Neutrophil (primary cell): ENCODE measurements around the gene SMAD6.

Experiments used
- H3K27ac ChIP-seq: fragments of 200-600 bp; sonication (generic); 2 replicates; pipeline ENCODE4 v1.5.1; 2016; ENCODE audit warnings: mild to moderate bottlenecking, moderate library complexity
- H3K27me3 ChIP-seq: fragments of 200-600 bp; sonication (generic); 2 replicates; pipeline ENCODE4 v1.6.0; 2016; ENCODE audit warnings: mild to moderate bottlenecking
- H3K36me3 ChIP-seq: fragments of 200-600 bp; sonication (generic); 2 replicates; pipeline ENCODE4 v1.5.1; 2017
- H3K4me1 ChIP-seq, 2 experiments: fragments of 200-600 bp in 1 of 2; sonication (generic) in 1 of 2; 1 replicate in 1 of 2; 2 replicates in 1 of 2; pipeline versions ENCODE4 v1.5.1 to v1.6.1; 2013 to 2016; ENCODE audit warnings: low read depth in 1 of 2, low read length in 1 of 2, mild to moderate bottlenecking in 1 of 2, moderate library complexity in 1 of 2; ENCODE audit not compliant: control insufficient read depth in 1 of 2, insufficient read depth in 1 of 2
- H3K4me3 ChIP-seq, 2 experiments: fragments of 200-600 bp in 1 of 2; sonication (generic) in 1 of 2; 1 replicate in 1 of 2; 2 replicates in 1 of 2; pipeline ENCODE4 v1.5.1; 2013 to 2016; ENCODE audit warnings: low read depth in 1 of 2, low read length in 1 of 2, mild to moderate bottlenecking in 1 of 2, moderate library complexity in 1 of 2
- H3K9me3 ChIP-seq: fragments of 200-600 bp; sonication (generic); 2 replicates; pipeline ENCODE4 v1.5.1; 2016
- TF ChIP-seq, protein P1 (sequence below): fragments of 200-600 bp; sonication (generic); IDR thresholded peaks from 2 replicates; pipeline ENCODE4 v1.5.1; 2016; ENCODE audit warnings: antibody characterized with exemption

The SMAD6 gene

DNA sequence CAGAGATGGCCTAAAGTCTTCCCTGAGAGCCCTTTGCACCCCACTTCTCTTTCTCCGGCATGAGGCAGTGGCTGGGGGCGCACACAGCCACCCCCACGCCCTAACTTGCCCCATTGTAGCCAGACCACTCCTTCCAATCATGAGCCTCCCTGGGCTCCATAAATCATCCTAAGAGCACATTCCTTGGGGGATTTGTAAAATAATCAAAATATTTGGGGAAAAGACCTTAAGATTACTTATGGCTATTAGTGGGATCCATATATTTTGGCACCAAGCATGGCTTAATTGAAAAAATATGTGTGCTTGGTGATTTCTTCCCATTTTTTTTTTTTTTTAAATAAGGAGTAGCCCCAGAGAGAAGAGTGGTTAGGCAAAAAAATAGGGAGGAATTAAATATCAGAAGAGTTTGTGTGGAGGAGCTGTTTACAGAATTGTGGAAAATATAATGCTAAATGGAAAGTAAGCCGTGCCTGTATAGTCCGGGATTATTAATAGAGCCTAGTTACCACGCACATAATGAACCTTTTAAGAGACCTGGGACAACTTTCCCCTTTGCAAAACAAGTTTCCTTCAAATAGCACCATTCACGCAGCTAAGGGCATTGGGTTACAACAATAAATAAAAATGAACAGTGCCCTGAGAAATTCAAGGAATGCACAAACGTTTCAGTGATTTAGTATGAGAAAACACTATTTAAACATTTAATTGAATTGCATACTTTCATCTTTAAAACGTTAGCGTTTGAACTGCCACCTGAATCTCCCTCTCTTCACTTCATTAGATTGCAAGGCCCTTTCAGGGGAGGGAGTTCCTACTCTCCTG, 46.1 kb downstream of the SMAD6 start:
- Histone ChIP-seq H3K27ac (no peak overlapping the region), H3K27me3 (no peaks in the 10 kb centered on the region), H3K9me3 (no peaks in the 10 kb centered on the region), H3K4me3 (no peak overlapping the region), H3K36me3 (no peaks in the 10 kb centered on the region), H3K4me1 (no peaks in the 10 kb centered on the region)
- TF ChIP-seq, protein P1, sequence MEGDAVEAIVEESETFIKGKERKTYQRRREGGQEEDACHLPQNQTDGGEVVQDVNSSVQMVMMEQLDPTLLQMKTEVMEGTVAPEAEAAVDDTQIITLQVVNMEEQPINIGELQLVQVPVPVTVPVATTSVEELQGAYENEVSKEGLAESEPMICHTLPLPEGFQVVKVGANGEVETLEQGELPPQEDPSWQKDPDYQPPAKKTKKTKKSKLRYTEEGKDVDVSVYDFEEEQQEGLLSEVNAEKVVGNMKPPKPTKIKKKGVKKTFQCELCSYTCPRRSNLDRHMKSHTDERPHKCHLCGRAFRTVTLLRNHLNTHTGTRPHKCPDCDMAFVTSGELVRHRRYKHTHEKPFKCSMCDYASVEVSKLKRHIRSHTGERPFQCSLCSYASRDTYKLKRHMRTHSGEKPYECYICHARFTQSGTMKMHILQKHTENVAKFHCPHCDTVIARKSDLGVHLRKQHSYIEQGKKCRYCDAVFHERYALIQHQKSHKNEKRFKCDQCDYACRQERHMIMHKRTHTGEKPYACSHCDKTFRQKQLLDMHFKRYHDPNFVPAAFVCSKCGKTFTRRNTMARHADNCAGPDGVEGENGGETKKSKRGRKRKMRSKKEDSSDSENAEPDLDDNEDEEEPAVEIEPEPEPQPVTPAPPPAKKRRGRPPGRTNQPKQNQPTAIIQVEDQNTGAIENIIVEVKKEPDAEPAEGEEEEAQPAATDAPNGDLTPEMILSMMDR = no peak

DNA sequence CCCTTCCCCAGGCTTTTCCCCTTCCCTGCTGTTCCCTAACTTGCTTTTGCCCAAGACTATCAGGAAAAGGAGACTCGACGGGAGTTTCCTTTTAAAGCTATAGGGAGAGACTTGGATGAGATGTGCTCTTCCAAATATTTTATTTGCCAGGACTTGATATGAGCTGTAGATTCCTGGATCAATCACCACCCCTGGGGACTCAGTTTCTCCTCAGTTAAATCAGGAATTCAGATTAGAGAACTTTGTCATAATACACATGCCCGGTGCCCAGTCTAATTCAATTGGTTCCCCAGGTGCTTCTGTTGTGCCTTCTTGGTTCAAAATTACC, 46.6 kb downstream of the SMAD6 start:
- H3K27ac ChIP-seq = no peak overlapping the region

DNA sequence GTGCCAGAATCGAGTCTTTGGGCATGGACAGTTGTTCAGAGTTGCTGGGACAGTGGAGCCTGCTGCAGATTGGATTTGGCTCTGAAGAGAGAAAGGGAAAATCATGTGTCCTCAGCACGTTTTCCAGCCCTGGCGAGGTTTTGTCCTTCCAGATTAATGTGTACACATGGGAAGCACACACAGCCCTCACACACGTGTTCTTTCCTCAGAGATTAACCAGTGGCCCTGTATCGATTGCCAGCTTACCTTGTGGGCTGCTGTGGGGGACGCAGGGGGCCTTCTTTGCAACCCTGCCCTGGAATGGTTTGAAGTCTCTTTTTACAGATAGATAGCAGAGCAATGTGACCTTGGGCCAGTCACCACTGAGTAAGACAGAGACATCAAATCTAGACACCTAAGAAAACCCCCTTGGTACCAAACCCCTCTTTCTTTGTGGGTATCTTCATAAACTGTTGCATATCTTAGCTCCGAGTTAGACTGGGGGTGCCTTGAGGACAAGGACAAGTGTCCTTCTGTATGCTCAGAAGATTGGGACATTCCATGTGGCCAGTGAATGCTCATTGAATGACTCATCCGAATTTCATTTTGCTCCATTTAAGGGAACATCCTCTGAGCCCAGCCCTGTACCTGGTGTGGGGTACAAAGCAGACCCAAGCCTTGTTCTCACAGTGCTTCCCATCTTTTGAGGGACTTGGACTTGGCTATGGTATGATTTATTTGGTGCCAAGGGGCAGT, 48.0 kb downstream of the SMAD6 start:
- Histone ChIP-seq H3K36me3 (no peaks in the 10 kb centered on the region), H3K4me3 (no peak overlapping the region), H3K4me1 (no peaks in the 10 kb centered on the region), H3K27ac (no peak overlapping the region), H3K27me3 (no peaks in the 10 kb centered on the region), H3K9me3 (no peaks in the 10 kb centered on the region)
- TF ChIP-seq, protein P1 = no peak

More for the DNA sequence above, 46.6 kb downstream of the SMAD6 start:
- H3K4me1 ChIP-seq = no peaks in the 10 kb centered on the region
- no peaks in the 10 kb centered on the region for H3K36me3 ChIP-seq
- TF ChIP-seq, protein P1 = no peak
- no peak overlapping the region for H3K4me3 ChIP-seq
- no peaks in the 10 kb centered on the region for H3K9me3 ChIP-seq
- H3K27me3 ChIP-seq = no peaks in the 10 kb centered on the region

DNA sequence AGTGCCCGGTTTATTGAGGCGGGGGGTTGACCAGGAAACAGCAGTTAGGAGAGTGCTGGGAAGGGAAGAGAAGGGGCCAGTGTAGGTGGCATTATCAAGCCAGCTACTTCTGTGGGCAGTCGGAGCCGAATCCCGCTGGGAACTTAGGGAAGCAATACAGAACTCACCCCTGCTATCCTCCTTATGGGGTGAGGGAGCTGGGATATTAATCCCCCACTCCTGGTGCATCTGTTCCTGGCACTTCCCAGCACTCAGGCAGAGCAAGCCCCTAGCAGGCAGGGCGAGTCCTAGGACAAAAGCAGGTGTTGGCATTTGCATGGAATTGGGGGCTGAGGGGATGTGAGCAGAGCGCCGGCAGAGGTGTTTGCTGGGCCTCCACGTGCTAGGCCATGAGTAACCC, 48.6 kb downstream of the SMAD6 start:
- H3K27me3 ChIP-seq = no peaks in the 10 kb centered on the region
- H3K27ac ChIP-seq = no peak overlapping the region
- TF ChIP-seq, protein P1 = no peak
- H3K36me3 ChIP-seq = no peaks in the 10 kb centered on the region
- H3K4me3 ChIP-seq = no peak overlapping the region
- H3K9me3 ChIP-seq = no peaks in the 10 kb centered on the region
- H3K4me1 ChIP-seq = no peaks in the 10 kb centered on the region

DNA sequence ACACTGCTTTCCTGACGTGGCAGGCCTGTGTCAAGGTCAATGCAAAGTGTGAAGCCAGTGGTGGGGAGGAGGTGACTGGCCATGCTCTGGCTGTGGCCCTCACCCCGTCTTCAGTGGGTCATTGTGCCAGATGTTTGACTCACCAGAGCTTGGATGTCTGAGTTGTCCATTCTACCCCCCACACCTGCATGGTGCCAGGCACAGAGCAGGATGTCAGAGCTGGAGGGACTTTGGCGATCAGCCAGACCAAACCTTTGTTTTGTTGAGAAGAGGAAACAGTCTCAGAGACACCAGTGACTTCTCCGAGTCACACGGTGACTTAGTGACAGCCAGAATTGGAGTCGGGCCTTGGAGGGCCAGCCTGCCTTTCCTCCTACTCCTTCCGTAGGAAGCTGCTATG, 49.5 kb downstream of the SMAD6 start:
- H3K27ac ChIP-seq = no peak overlapping the region
- H3K4me3 ChIP-seq = no peak overlapping the region
- TF ChIP-seq, protein P1 = no peak
- no peaks in the 10 kb centered on the region for H3K27me3 ChIP-seq
- H3K9me3 ChIP-seq = no peaks in the 10 kb centered on the region
- no peaks in the 10 kb centered on the region for H3K36me3 ChIP-seq
- H3K4me1 ChIP-seq = no peaks in the 10 kb centered on the region
